Stimulated activated CD4-positive, alpha-beta T cell treated with anti-CD3 and anti-CD28 coated beads, Interleukin-12 subunit alpha, Interleukin-12 subunit beta, amount 100 ng/mL, for 48 hours (primary cell): ENCODE measurements around the gene RXFP1.

Experiments
- DNase-seq, 3 donors: peaks; one replicate each; pipeline ENCODE4 v3.0.0-alpha.2; 2020; ENCODE audit warnings: low read depth in 2 of 3, low spot score in 1 of 3

RXFP1 gene

GRCh38 chr4:158541506-158541905 is 19.8 kb downstream of the RXFP1 start:
- DNase-seq: no peak

- DNase-seq: no peak
These were observed 21.5 kb downstream of the RXFP1 start for GRCh38 chr4:158543191-158543590.

GRCh38 chr4:158544141-158544540 is 22.5 kb downstream of the RXFP1 start:
- no peak for DNase-seq

- no peak for DNase-seq
These were observed 31.7 kb downstream of the RXFP1 start for GRCh38 chr4:158553364-158553763.

- no peak for DNase-seq
These were observed 38.6 kb downstream of the RXFP1 start for GRCh38 chr4:158560284-158560683.

GRCh38 chr4:158566860-158567259 is 45.2 kb downstream of the RXFP1 start:
- DNase-seq: no peak

GRCh38 chr4:158571736-158572135 is 50.1 kb downstream of the RXFP1 start:
- DNase-seq: no peak

- no peak for DNase-seq
These were observed 50.9 kb downstream of the RXFP1 start for GRCh38 chr4:158572608-158573007.

- DNase-seq: no peak
These were observed 56.8 kb downstream of the RXFP1 start for GRCh38 chr4:158578476-158578875.

GRCh38 chr4:158580064-158580463 is 58.4 kb downstream of the RXFP1 start:
- DNase-seq: no peak

GRCh38 chr4:158581161-158581560 is 59.5 kb downstream of the RXFP1 start:
- DNase-seq: no peak

GRCh38 chr4:158586881-158587280 is 65.2 kb downstream of the RXFP1 start:
- DNase-seq: no peak

- DNase-seq: no peak
These were observed 66.6 kb downstream of the RXFP1 start for GRCh38 chr4:158588285-158588684.

GRCh38 chr4:158588777-158589176 is 67.1 kb downstream of the RXFP1 start:
- DNase-seq: no peak

- no peak for DNase-seq
These were observed 68.6 kb downstream of the RXFP1 start for GRCh38 chr4:158590306-158590705.

- no peak for DNase-seq
These were observed 69.1 kb downstream of the RXFP1 start for GRCh38 chr4:158590824-158591223.

- DNase-seq: no peak
These were observed 76.4 kb downstream of the RXFP1 start for GRCh38 chr4:158597879-158598596.

- no peak for DNase-seq
These were observed 77.5 kb downstream of the RXFP1 start for GRCh38 chr4:158599150-158599549.

- DNase-seq: no peak
These were observed 78.2 kb downstream of the RXFP1 start for GRCh38 chr4:158599765-158600498.

GRCh38 chr4:158604369-158604768 is 82.7 kb downstream of the RXFP1 start:
- DNase-seq: no peak

- DNase-seq: no peak
These were observed 83.7 kb downstream of the RXFP1 start for GRCh38 chr4:158605393-158605792.

GRCh38 chr4:158606969-158607368 is 85.3 kb downstream of the RXFP1 start:
- DNase-seq: no peak

- DNase-seq: no peak
These were observed 87.4 kb downstream of the RXFP1 start for GRCh38 chr4:158609116-158609515.
